Right lobe of liver (tissue), 4 donors: ENCODE results near the gene NOL12.
"Not testable (repeated sequence)": the region's sequence is repeated elsewhere in the genome, so short reads cannot be mapped to it uniquely, and the experiment has no call there.

Experiments
- CTCF ChIP-seq, 4 donors: fragments of 200-600 bp in 3 of 4; fragments of 450-650 bp in 1 of 4; IDR thresholded peaks; one replicate each; pipeline versions ENCODE4 v1.5.1 to v1.8.0; 2016 to 2022; ENCODE audit warnings: antibody characterized with exemption in 4 of 4, mild to moderate bottlenecking in 2 of 4
- POLR2A ChIP-seq: fragments of 450-650 bp; IDR thresholded peaks from one replicate; pipeline ENCODE4 v1.6.1; 2017; ENCODE audit warnings: antibody characterized with exemption, mild to moderate bottlenecking
- donor health status: DM: no; HTN: no; CAD: no.
- donor health status: DM: no; HTN: no; CAD: no.
- donor health status: DM: no; HTN: yes; CAD: no.

- TF ChIP-seq CTCF (IDR thresholded peaks at IDR 0.05); POLR2A: not testable (repeated sequence)
Measured at GRCh38 chr22:37656583-37656982, 29.6 kb upstream of the NOL12 start.
